Measurements from ENCODE around the gene VIP.

The VIP gene

GRCh38 chr6:152745509-152746171 lies 5.0 kb upstream of the VIP start:
- Histone ChIP-seq H2AFZ (ENCODE audit: low read depth) (no peak overlapping the region), H3K4me3 (IDR thresholded peaks at IDR 0.05; ENCODE audit: insufficient read depth, low read depth, low read length) (no peak overlapping the region), H3K4me2 (no peak overlapping the region), H4K20me1 (ENCODE audit: insufficient read depth) (no peaks in the 10 kb centered on the region), H3K27me3 (ENCODE audit: insufficient read depth, low read depth) (no peaks in the 10 kb centered on the region), H3K79me2 (ENCODE audit: insufficient read depth, low read depth) (no peaks in the 10 kb centered on the region), H3K36me3 (ENCODE audit: insufficient read depth) (no peaks in the 10 kb centered on the region), H3K27ac (no peak overlapping the region), H3K9ac (no peak overlapping the region), H3K4me1 (ENCODE audit: low read depth, poor library complexity, severe bottlenecking) (no peaks in the 10 kb centered on the region)
- no peak for TF ChIP-seq CTCF (conservative IDR thresholded peaks at IDR 0.05; ENCODE audit: low read depth, low read length)

GRCh38 chr6:152746172-152746553 lies 4.4 kb upstream of the VIP start:
- H3K27ac ChIP-seq = no peak overlapping the region
- no peak overlapping the region for H2AFZ ChIP-seq (ENCODE audit: low read depth)
- no peak overlapping the region for H3K4me3 ChIP-seq (IDR thresholded peaks at IDR 0.05; ENCODE audit: insufficient read depth, low read depth, low read length)
- H3K27me3 ChIP-seq (ENCODE audit: insufficient read depth, low read depth) = no peaks in the 10 kb centered on the region
- no peak overlapping the region for H3K4me2 ChIP-seq
- no peaks in the 10 kb centered on the region for H3K36me3 ChIP-seq (ENCODE audit: insufficient read depth)
- H3K4me1 ChIP-seq (ENCODE audit: low read depth, poor library complexity, severe bottlenecking) = no peaks in the 10 kb centered on the region
- no peaks in the 10 kb centered on the region for H4K20me1 ChIP-seq (ENCODE audit: insufficient read depth)
- no peaks in the 10 kb centered on the region for H3K79me2 ChIP-seq (ENCODE audit: insufficient read depth, low read depth)
- TF ChIP-seq CTCF (conservative IDR thresholded peaks at IDR 0.05; ENCODE audit: low read depth, low read length) = no peak
- H3K9ac ChIP-seq = no peak overlapping the region

GRCh38 chr6:152748843-152749242 lies 1.8 kb upstream of the VIP start:
- H2AFZ ChIP-seq (ENCODE audit: low read depth) = no peak overlapping the region
- H3K27ac ChIP-seq = no peak overlapping the region

GRCh38 chr6:152749336-152749735 lies 1.3 kb upstream of the VIP start:
- H4K20me1 ChIP-seq (ENCODE audit: insufficient read depth) = no peaks in the 10 kb centered on the region
- H3K4me1 ChIP-seq (ENCODE audit: low read depth, poor library complexity, severe bottlenecking) = no peaks in the 10 kb centered on the region
- no peak overlapping the region for H3K4me2 ChIP-seq
- H3K36me3 ChIP-seq (ENCODE audit: insufficient read depth) = no peaks in the 10 kb centered on the region
- no peak overlapping the region for H3K9ac ChIP-seq
- no peak overlapping the region for H3K4me3 ChIP-seq (IDR thresholded peaks at IDR 0.05; ENCODE audit: insufficient read depth, low read depth, low read length)
- TF ChIP-seq CTCF (conservative IDR thresholded peaks at IDR 0.05; ENCODE audit: low read depth, low read length) = no peak
- H3K27me3 ChIP-seq (ENCODE audit: insufficient read depth, low read depth) = no peaks in the 10 kb centered on the region
- H3K27ac ChIP-seq = no peak overlapping the region
- H3K79me2 ChIP-seq (ENCODE audit: insufficient read depth, low read depth) = no peaks in the 10 kb centered on the region
- no peak overlapping the region for H2AFZ ChIP-seq (ENCODE audit: low read depth)

More at GRCh38 chr6:152748843-152749242, 1.8 kb upstream of the VIP start:
- no peaks in the 10 kb centered on the region for H3K27me3 ChIP-seq (ENCODE audit: insufficient read depth, low read depth)
- H3K79me2 ChIP-seq (ENCODE audit: insufficient read depth, low read depth) = no peaks in the 10 kb centered on the region
- H3K36me3 ChIP-seq (ENCODE audit: insufficient read depth) = no peaks in the 10 kb centered on the region
- H4K20me1 ChIP-seq (ENCODE audit: insufficient read depth) = no peaks in the 10 kb centered on the region
- no peaks in the 10 kb centered on the region for H3K4me1 ChIP-seq (ENCODE audit: low read depth, poor library complexity, severe bottlenecking)
- no peak overlapping the region for H3K4me3 ChIP-seq (IDR thresholded peaks at IDR 0.05; ENCODE audit: insufficient read depth, low read depth, low read length)
- H3K9ac ChIP-seq = no peak overlapping the region
- no peak overlapping the region for H3K4me2 ChIP-seq
- no peak; the same call in 1 of the 2 replicates for TF ChIP-seq CTCF (conservative IDR thresholded peaks at IDR 0.05; ENCODE audit: low read depth, low read length)
